GM19463 (cell line): ENCODE data around the gene RNF182.

Source experiments
- ATAC-seq: cut with Tn5 transposase; IDR thresholded peaks from one replicate; pipeline ENCODE4 v1.9.1; 2021; ENCODE audit warnings: mild to moderate bottlenecking, moderate library complexity; ENCODE audit not compliant: unreplicated experiment

Gene RNF182

GRCh38 chr6:14026831-14027539, 102.2 kb downstream of the RNF182 start:
- no peak for ATAC-seq

GRCh38 chr6:14028631-14029030, 103.9 kb downstream of the RNF182 start:
- no peak for ATAC-seq

- ATAC-seq: no peak
Measured at GRCh38 chr6:14029605-14030004, 104.9 kb downstream of the RNF182 start.
